SK-N-SH (cell line): ENCODE measurements around the gene LRRC32. TPM values are rescaled to one million over a fixed set of nuclear protein-coding genes. Genes with fewer than 3 reads are reported as not detected.
"Not testable (repeated sequence)": the region's sequence is repeated elsewhere in the genome, so short reads cannot be mapped to it uniquely, and the experiment has no call there.

Experiments used
- CTCF ChIA-PET: fragments of 300-600, 350-600 bp; formaldehyde crosslinking; extraction: SDS; loops from one replicate; lab custom pipeline; 2021; lab: Yijun Ruan, JAX
- POLR2A ChIA-PET: fragments of 350-600 bp; sonication (Branson Sonifier 250); formaldehyde crosslinking; extraction: SDS; loops from one replicate; lab custom pipeline; 2020; ENCODE audit warnings: antibody characterized with exemption, inconsistent platforms; lab: Yijun Ruan, JAX
- DNase-seq: peaks from one replicate; pipeline ENCODE4 v3.0.0; 2012
- H2AFZ ChIP-seq: fragments of 200-600 bp; sonication (generic); 2 replicates; pipeline ENCODE4 v1.8.1; 2016; ENCODE audit warnings: antibody characterized with exemption, mild to moderate bottlenecking, low read depth
- H3F3A ChIP-seq: fragments of 200-600 bp; sonication (generic); replicated peaks from 2 replicates; pipeline ENCODE3; 2016; ENCODE audit warnings: antibody characterized with exemption, mild to moderate bottlenecking; ENCODE audit not compliant: insufficient read depth
- H3K27ac ChIP-seq, 2 experiments: fragments of 200-500 bp in 1 of 2; fragments of 200-600 bp in 1 of 2; sonication (Bioruptor generic) in 1 of 2; sonication (generic), shearing (Covaris generic) in 1 of 2; 2 replicates each; pipeline versions ENCODE4 v1.5.1 to v1.6.1; 2014 to 2016; ENCODE audit warnings: low read depth in 2 of 2, inconsistent platforms in 1 of 2, low read length in 1 of 2, mild to moderate bottlenecking in 1 of 2, mixed read lengths in 1 of 2
- H3K27me3 ChIP-seq: fragments of 200-600 bp; sonication (generic), shearing (Covaris generic); 2 replicates; pipeline ENCODE4 v1.6.1; 2016; ENCODE audit warnings: mixed run types; ENCODE audit not compliant: insufficient read depth
- H3K36me3 ChIP-seq, 2 experiments: fragments of 200-500 bp in 1 of 2; fragments of 200-600 bp in 1 of 2; sonication (Bioruptor generic) in 1 of 2; sonication (generic) in 1 of 2; replicated peaks in 1 of 2; 2 replicates each; pipeline versions ENCODE3 to v1.5.1; 2014 to 2016; ENCODE audit warnings: low read length in 1 of 2, mild to moderate bottlenecking in 1 of 2; ENCODE audit not compliant: insufficient read depth in 2 of 2, control insufficient read depth in 1 of 2
- H3K4me1 ChIP-seq, 2 experiments: fragments of 200-500 bp in 1 of 2; fragments of 200-600 bp in 1 of 2; sonication (Bioruptor generic) in 1 of 2; sonication (generic), shearing (Covaris generic) in 1 of 2; 2 replicates each; pipeline versions ENCODE4 v1.5.1 to v1.6.1; 2014 to 2016; ENCODE audit warnings: low read depth in 1 of 2, low read length in 1 of 2, mixed run types in 1 of 2; ENCODE audit not compliant: insufficient read depth in 2 of 2, control insufficient read depth in 1 of 2
- H3K4me2 ChIP-seq: fragments of 200-600 bp; sonication (generic), shearing (Covaris generic); 2 replicates; pipeline ENCODE4 v1.6.1; 2017; ENCODE audit warnings: mixed run types
- H3K4me3 ChIP-seq, 2 experiments: fragments of 200-500 bp in 1 of 2; fragments of 200-600 bp in 1 of 2; sonication (Bioruptor generic) in 1 of 2; sonication (generic), shearing (Covaris generic) in 1 of 2; 2 replicates each; pipeline versions ENCODE4 v1.5.1 to v1.8.1; 2014 to 2016; ENCODE audit warnings: low read depth in 2 of 2, inconsistent platforms in 1 of 2, low read length in 1 of 2, mild to moderate bottlenecking in 1 of 2, mixed read lengths in 1 of 2, moderate library complexity in 1 of 2
- H3K79me2 ChIP-seq: fragments of 200-600 bp; sonication (generic); 2 replicates; pipeline ENCODE4 v1.8.1; 2017; ENCODE audit warnings: mild to moderate bottlenecking; ENCODE audit not compliant: insufficient read depth
- H3K9ac ChIP-seq: fragments of 200-600 bp; sonication (generic); 2 replicates; pipeline ENCODE4 v1.6.1; 2017; ENCODE audit warnings: mixed run types
- H3K9me2 ChIP-seq: fragments of 200-600 bp; sonication (generic); 2 replicates; pipeline ENCODE4 v1.6.1; 2017; ENCODE audit warnings: mixed run types
- H3K9me3 ChIP-seq: fragments of 200-600 bp; sonication (generic); 2 replicates; pipeline ENCODE4 v1.6.1; 2017; ENCODE audit warnings: mixed run types, mild to moderate bottlenecking, moderate library complexity
- H4K20me1 ChIP-seq: fragments of 200-600 bp; sonication (generic); 2 replicates; pipeline ENCODE4 v1.6.1; 2017; ENCODE audit warnings: mild to moderate bottlenecking, mixed run types; ENCODE audit not compliant: insufficient read depth
- EP300 ChIP-seq, 2 experiments: IDR thresholded peaks; 2 replicates each; pipeline versions ENCODE4 v1.4.0 to v1.6.1; 2012; ENCODE audit warnings: borderline replicate concordance in 1 of 2, low read depth in 1 of 2, low read length in 1 of 2
- FOSL2 ChIP-seq: IDR thresholded peaks from 2 replicates; pipeline ENCODE4 v1.4.0; 2012; ENCODE audit warnings: low read depth, mild to moderate bottlenecking, moderate library complexity, borderline replicate concordance
- IRF3 ChIP-seq: fragments of 150-350 bp; IDR thresholded peaks from 2 replicates; pipeline ENCODE4 v1.6.1; 2016; ENCODE audit warnings: mild to moderate bottlenecking, low read depth, low read length
- JUND ChIP-seq: IDR thresholded peaks from 2 replicates; pipeline ENCODE4 v1.4.0; 2012
- PBX3 ChIP-seq: IDR thresholded peaks from 2 replicates; pipeline ENCODE4; 2012
- RAD21 ChIP-seq: IDR thresholded peaks from 2 replicates; pipeline ENCODE4 v1.6.1; 2012; ENCODE audit warnings: mild to moderate bottlenecking, low read length
- RFX5 ChIP-seq: IDR thresholded peaks from 2 replicates; pipeline ENCODE4 v1.6.1; 2012; ENCODE audit warnings: mild to moderate bottlenecking, improper control_type of control experiment, low read length
- TCF12 ChIP-seq: IDR thresholded peaks from 2 replicates; pipeline ENCODE4 v1.4.0; 2012
- TEAD4 ChIP-seq: IDR thresholded peaks from 2 replicates; pipeline ENCODE4 v1.4.0; 2012; ENCODE audit warnings: mild to moderate bottlenecking, borderline replicate concordance; ENCODE audit not compliant: insufficient read depth
- YY1 ChIP-seq: IDR thresholded peaks from 2 replicates; pipeline ENCODE4 v1.4.0; 2012; ENCODE audit warnings: low read depth, mild to moderate bottlenecking
- WGBS: methylation state at CpG from one replicate; pipeline ENCODE4 v1.1.6; 2017; ENCODE audit warnings: low lambda C conversion rate; 5-methylcytosine and 5-hydroxymethylcytosine counted together
- polyA plus RNA-seq, 3 experiments: library from polyadenylated mRNA; depleted of rRNA; stranded (reverse); fragments of >200 nt; gene quantifications; 2 replicates each; pipeline ENCODE4 v1.2.3, GENCODE V29; 2012
- TF ChIP-seq, protein P1 (sequence below): IDR thresholded peaks from 2 replicates; pipeline ENCODE4 v1.4.0; 2012; ENCODE audit warnings: low read depth

The LRRC32 gene
- polyA plus RNA-seq, 1 of the 3 experiments (the other 2 are of a cell fraction) = 0.43 TPM

- TF ChIP-seq IRF3 (no peak), YY1 (no peak), JUND (peak; percentile 60), EP300 (IDR thresholded peaks at IDR 0.05; ENCODE audit: borderline replicate concordance in 1 of 2, low read depth in 1 of 2, low read length in 1 of 2) (peak in 1 of 2 experiments; percentile 35; a peak in 1 of 4 replicates), TCF12 (peak; percentile 88), PBX3 (peak; percentile 48; the same call in 1 of the 2 replicates), RAD21 (no peak), TEAD4 (0 out of 2 replicates have a peak, but pooled peaks have one; percentile 16), FOSL2 (peak; percentile 66; the same call in 1 of the 2 replicates)
- TF ChIP-seq, protein P1, sequence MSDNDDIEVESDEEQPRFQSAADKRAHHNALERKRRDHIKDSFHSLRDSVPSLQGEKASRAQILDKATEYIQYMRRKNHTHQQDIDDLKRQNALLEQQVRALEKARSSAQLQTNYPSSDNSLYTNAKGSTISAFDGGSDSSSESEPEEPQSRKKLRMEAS = no peak
These were observed 50.1 kb downstream of the LRRC32 start (continued) for GRCh38 chr11:76620489-76620888.

GRCh38 chr11:76619801-76620200 lies 50.7 kb downstream of the LRRC32 start:
- H3F3A ChIP-seq, POLR2A ChIA-PET, H3K9me3 ChIP-seq, CTCF ChIA-PET, H2AFZ ChIP-seq, H3K27me3 ChIP-seq, H3K36me3 ChIP-seq, H3K4me3 ChIP-seq, H3K9ac ChIP-seq, H3K79me2 ChIP-seq, H3K4me2 ChIP-seq, H4K20me1 ChIP-seq, H3K9me2 ChIP-seq, H3K27ac ChIP-seq, DNase-seq: not testable (repeated sequence)
- H3K4me1 ChIP-seq = peaks cover 5 to 37% of the 10 kb centered on the region in 2 experiments; a peak in 2 of 4 replicates
- 78% methylated on average over 3 of the region's 5 CpGs for WGBS

DNA sequence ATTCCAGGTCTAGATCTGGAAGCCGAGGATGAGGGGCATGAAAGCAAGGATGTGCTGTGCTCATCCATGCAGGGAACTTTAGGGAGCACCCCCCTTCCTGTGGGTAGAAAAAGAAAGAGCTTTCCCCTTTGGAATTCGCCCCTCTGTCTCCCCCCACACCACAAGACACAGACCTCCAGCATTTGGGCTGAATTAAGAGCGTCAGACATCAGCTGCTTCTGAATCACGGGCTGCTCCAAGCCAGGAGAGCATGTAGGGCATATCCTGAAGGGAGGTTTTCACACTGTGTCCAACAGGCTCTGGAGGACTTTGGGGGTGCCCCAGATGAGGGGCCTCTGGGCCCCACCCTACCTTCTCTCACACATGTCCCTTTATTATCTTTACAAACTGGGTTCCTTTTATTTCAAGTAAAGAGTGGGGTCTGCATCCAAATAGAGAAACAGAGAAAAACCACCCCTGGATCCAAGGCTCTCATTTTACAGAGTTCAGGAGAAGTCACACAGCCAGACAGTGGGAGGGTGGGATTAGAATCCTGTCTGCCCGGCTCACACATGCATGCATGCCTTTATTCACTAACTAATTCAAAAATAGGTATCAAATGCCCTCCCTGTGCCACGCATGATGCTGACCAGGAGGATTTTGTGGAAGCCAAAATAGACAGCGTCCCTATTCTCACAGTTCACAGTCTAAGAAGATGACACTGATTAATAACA lies 52.8 kb downstream of the LRRC32 start:
- 77% methylated on average over 7 of the region's 7 CpGs for WGBS
- POLR2A ChIA-PET = no interaction called here
- no peak for DNase-seq
- H3K36me3 ChIP-seq = no peaks in the 10 kb centered on the region
- H3K27ac ChIP-seq = no peak overlapping the region
- peaks cover 6% of the 10 kb centered on the region for H3F3A ChIP-seq
- no peak overlapping the region for H3K4me2 ChIP-seq
- no peak overlapping the region for H3K9ac ChIP-seq
- no peaks in the 10 kb centered on the region for H3K79me2 ChIP-seq
- H3K27me3 ChIP-seq = no peaks in the 10 kb centered on the region
- no peaks in the 10 kb centered on the region for H4K20me1 ChIP-seq
- CTCF ChIA-PET = interaction anchor here (1.1 to 1.5 kb wide), 2 partner anchors 12 to 62 kb away, joined by 3 read pairs; no protein-coding TSS in a partner anchor
- no peak overlapping the region for H2AFZ ChIP-seq
- no peak for TF ChIP-seq RFX5
- H3K9me3 ChIP-seq = no peaks in the 10 kb centered on the region
- no peak overlapping the region for H3K4me3 ChIP-seq
- H3K9me2 ChIP-seq = no peaks in the 10 kb centered on the region
- peaks cover 5 to 39% of the 10 kb centered on the region in 2 experiments; a peak in 2 of 4 replicates for H3K4me1 ChIP-seq
